ENCODE data around the gene NPIPB2.
"Not testable (repeated sequence)": the region's sequence is repeated elsewhere in the genome, so short reads cannot be mapped to it uniquely, and the experiment has no call there.

Gene NPIPB2

DNA sequence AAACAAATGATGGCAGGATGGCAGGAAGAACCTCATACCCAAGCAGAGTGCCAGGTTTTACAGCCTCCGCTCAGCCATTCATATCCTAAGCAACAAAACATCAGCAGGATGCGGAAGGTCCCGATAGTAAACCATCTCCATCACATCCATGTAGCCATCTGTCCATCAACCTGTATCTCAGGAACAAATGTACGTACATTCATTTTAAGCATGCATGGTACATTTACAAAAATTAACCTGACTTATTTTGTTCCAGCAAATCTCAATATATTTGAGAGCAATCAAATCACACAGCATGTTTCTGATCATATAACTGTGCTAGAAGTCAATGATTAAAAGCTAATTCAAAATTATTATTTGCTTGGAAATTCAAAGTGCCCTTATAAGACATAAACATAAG, at the start of gene NPIPB2:
TSS of gene NPIPB2 (minus strand) at position 101 of the 400 bp plus-strand sequence. CDS start at position 101, 0 bp downstream.
- DNase-seq (ENCODE audit: low read depth in 2 of 2); H3K4me3 ChIP-seq (replicated peaks in 1 of 2; ENCODE audit: low read depth in 2 of 2, low read length in 2 of 2): not testable (repeated sequence)

DNA sequence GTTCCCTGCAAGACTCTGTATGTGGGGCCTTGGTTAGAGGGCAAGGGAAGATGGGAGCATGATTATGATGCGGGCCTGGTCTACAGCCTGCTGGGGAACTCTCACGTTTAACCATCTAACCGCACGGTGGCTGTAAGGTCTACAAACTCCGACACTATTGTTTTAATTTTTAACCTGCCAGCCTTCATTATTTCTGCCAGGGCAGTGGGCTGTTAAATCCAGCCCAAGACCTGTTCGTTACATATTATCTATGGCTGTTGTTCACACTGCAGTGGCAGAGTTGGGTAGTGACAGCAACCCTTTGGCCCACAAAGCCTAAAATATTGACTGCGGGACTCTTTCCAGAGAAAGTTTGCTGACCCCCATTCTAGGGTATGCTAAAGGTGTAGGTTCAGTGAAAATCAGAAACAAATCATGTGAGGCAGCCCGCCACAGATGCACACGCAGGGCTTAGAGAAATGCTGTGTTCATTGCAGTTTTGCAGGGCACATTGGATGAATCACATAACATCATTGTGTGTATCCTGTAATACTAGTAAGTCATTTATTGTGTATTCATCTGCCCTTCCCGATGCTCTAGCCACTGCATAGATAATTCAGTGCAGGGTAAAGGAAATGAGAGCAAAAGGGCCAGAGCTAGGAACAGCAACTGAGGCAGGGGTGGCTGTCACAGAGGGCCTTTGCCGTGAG, 49.0 kb upstream of the NPIPB2 start:
- TF ChIP-seq, protein P1, sequence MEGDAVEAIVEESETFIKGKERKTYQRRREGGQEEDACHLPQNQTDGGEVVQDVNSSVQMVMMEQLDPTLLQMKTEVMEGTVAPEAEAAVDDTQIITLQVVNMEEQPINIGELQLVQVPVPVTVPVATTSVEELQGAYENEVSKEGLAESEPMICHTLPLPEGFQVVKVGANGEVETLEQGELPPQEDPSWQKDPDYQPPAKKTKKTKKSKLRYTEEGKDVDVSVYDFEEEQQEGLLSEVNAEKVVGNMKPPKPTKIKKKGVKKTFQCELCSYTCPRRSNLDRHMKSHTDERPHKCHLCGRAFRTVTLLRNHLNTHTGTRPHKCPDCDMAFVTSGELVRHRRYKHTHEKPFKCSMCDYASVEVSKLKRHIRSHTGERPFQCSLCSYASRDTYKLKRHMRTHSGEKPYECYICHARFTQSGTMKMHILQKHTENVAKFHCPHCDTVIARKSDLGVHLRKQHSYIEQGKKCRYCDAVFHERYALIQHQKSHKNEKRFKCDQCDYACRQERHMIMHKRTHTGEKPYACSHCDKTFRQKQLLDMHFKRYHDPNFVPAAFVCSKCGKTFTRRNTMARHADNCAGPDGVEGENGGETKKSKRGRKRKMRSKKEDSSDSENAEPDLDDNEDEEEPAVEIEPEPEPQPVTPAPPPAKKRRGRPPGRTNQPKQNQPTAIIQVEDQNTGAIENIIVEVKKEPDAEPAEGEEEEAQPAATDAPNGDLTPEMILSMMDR (IDR thresholded peaks at IDR 0.05; ENCODE audit: low read depth, low read length): no peak
- H3K4me3 ChIP-seq (replicated peaks in 1 of 2; ENCODE audit: low read depth in 2 of 2, low read length in 2 of 2): no peak overlapping the region
- DNase-seq (ENCODE audit: low read depth in 2 of 2): no peak

DNA sequence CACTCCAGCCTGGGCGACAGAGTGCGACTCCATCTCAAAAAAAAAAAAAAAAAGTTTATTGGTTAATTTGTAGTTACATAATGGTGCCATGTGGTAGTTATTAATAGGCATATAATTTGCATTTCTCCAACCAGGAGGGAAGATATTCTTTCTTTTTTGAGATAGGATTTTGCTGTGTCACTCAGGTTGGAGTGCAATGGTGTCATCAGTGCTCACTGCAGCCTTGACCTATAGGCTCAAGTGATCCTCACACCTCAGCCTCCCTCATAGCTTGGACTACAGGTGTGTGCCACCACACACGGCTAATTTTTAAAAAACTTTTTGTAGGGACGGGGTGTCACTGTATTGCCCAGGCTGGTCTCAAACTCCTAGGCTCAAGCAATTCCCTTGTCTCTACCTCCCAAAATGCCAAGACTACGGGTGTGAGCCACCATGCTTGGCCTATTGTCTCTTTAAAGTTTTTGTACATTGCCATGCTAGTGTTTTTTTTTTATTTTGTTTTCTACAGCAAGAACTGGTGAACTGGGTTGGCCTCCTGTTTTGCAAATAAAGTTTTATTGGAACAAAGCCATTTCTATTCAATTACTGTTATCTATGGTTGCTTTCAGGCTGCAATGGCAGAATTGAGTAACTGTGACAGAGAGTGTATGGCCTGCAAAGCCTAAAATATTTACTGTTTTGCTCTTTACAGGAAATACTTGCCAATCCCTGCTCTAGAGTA, 46.6 kb upstream of the NPIPB2 start:
- TF ChIP-seq, protein P1 (IDR thresholded peaks at IDR 0.05; ENCODE audit: low read depth, low read length): no peak
- no peak overlapping the region for H3K4me3 ChIP-seq (replicated peaks in 1 of 2; ENCODE audit: low read depth in 2 of 2, low read length in 2 of 2)
- no peak for DNase-seq (ENCODE audit: low read depth in 2 of 2)

DNA sequence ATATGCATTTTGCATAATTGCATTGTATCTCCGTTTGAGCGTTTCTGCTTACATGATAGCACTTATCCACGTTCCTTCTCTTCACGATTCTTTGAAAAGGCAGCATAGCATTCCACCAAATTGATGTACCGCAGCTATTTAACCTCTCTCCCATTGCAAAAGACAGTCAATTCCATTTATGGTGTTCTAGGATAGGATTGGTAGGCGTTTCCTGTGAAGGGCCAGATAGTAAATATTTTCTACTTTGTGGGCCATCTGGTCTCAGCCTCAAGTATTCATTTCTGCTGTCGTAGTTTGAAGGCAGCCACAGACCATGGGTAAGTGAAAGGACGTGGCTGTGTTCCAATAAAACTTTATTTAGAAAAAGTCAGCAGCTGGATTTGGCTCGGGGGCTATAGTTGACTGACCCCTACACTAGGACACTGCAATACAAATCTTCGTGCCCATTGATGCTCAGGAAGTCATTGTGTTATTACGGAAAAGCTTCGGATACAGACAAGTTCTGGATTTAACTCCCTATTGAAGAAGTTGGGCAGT, 44.7 kb upstream of the NPIPB2 start:
- H3K4me3 ChIP-seq (replicated peaks in 1 of 2; ENCODE audit: low read depth in 2 of 2, low read length in 2 of 2): no peak overlapping the region
- TF ChIP-seq, protein P1 (IDR thresholded peaks at IDR 0.05; ENCODE audit: low read depth, low read length): no peak
- DNase-seq (ENCODE audit: low read depth in 2 of 2): no peak

DNA sequence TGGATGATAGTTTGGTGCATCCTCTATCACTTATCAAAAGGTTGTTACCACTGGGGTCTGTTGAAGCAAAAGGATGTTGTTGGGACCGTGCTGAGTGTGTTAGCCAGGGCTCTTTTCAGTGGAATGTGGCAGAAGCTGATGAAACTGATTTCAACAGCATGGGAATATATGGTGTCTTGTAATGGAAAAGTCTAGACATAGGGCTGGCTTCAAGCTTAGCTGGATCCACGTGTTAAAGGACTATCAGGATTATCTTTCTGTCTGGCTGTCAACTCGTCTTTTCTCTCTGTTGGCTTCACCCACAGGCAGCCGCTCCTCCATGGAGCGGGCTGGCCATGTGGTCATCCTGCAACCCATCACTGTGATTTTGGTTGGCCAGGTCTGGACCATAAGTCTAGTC, 43.4 kb upstream of the NPIPB2 start:
- no peak overlapping the region for H3K4me3 ChIP-seq (replicated peaks in 1 of 2; ENCODE audit: low read depth in 2 of 2, low read length in 2 of 2)
- DNase-seq (ENCODE audit: low read depth in 2 of 2): no peak
- TF ChIP-seq, protein P1 (IDR thresholded peaks at IDR 0.05; ENCODE audit: low read depth, low read length): no peak

DNA sequence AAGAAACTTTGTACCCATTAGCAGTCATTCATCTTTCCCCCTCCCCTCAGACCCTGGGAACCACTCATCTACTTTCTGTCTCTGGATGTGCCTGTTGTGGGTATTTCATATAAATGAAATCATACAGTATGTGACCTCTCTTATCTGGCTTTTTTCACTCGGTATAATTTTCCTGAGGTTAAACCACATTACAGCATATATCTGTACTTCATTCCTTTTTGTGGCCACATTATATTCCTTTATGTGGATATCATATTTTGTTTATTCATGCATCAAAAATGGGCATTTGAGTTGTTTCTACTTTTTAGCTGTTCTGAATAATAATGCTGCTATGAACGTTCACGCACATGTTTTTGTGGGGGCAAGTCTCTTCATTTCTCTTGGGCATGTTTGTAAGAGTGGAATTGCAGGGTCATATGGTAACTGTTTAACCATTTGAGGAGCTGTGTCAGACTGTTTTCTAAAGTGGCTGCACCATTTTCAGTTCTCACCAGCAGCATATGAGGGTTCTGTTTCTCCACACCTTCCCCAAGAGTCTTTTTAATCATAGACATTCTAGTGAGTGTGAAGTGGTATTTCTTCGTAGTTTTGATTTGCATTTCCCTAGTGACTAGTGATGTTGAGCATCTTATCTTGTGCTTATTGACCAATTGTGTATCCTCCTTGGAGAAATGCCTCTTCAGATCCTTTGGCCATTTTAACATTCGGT, 38.4 kb upstream of the NPIPB2 start:
- TF ChIP-seq, protein P1 (IDR thresholded peaks at IDR 0.05; ENCODE audit: low read depth, low read length): no peak
- no peak overlapping the region for H3K4me3 ChIP-seq (replicated peaks in 1 of 2; ENCODE audit: low read depth in 2 of 2, low read length in 2 of 2)
- no peak for DNase-seq (ENCODE audit: low read depth in 2 of 2)
